ENCODE measurements around the gene SLX9. TPM values are rescaled to one million over a fixed set of nuclear protein-coding genes. Genes with fewer than 3 reads are reported as not detected.

SLX9 gene
- total RNA-seq, 1 experiment from 2014 or later, result 77.2 TPM

- TF ChIP-seq NR1H2 (CRISPR knock-in tag; IDR thresholded peaks at IDR 0.05) (no peak), ZNF219 (CRISPR knock-in tag; IDR thresholded peaks at IDR 0.05; ENCODE audit: borderline replicate concordance) (no peak), CDX4 (CRISPR knock-in tag; IDR thresholded peaks at IDR 0.05; ENCODE audit: borderline replicate concordance) (no peak), FOXP1 (CRISPR knock-in tag; IDR thresholded peaks at IDR 0.05; ENCODE audit: borderline replicate concordance) (peak; percentile 87; the same call in 1 of the 2 replicates), ATF6 (CRISPR knock-in tag; IDR thresholded peaks at IDR 0.05) (no peak), MLX (CRISPR knock-in tag; IDR thresholded peaks at IDR 0.05) (no peak), NFATC4 (CRISPR knock-in tag; IDR thresholded peaks at IDR 0.05) (peak; percentile 57; the same call in 1 of the 2 replicates), EMX1 (CRISPR knock-in tag; IDR thresholded peaks at IDR 0.05) (0 out of 2 replicates have a peak, but pooled peaks have one; percentile 47), PRRX2 (CRISPR knock-in tag; IDR thresholded peaks at IDR 0.05) (no peak), ZNF281 (CRISPR knock-in tag; IDR thresholded peaks at IDR 0.05) (no peak), JAZF1 (CRISPR knock-in tag; IDR thresholded peaks at IDR 0.05) (no peak), ZMAT4 (CRISPR knock-in tag; IDR thresholded peaks at IDR 0.05) (no peak), ETV6 (CRISPR knock-in tag; IDR thresholded peaks at IDR 0.05) (peak; percentile 97), OVOL2 (CRISPR knock-in tag; IDR thresholded peaks at IDR 0.05; ENCODE audit: borderline replicate concordance) (no peak), ARID4B (CRISPR knock-in tag; IDR thresholded peaks at IDR 0.05; ENCODE audit: borderline replicate concordance) (peak; percentile 81; the same call in 1 of the 2 replicates), ZNF671 (CRISPR knock-in tag; IDR thresholded peaks at IDR 0.05) (no peak), NR2C2 (CRISPR knock-in tag; IDR thresholded peaks at IDR 0.05) (no peak), SOX15 (CRISPR knock-in tag; IDR thresholded peaks at IDR 0.05) (no peak), ZBTB21 (CRISPR knock-in tag; IDR thresholded peaks at IDR 0.05; ENCODE audit: borderline replicate concordance) (no peak), ZSCAN18 (CRISPR knock-in tag; IDR thresholded peaks at IDR 0.05) (no peak), SMAD3 (CRISPR knock-in tag; IDR thresholded peaks at IDR 0.05; ENCODE audit: borderline replicate concordance) (peak; percentile 72; the same call in 1 of the 2 replicates), AR (CRISPR knock-in tag; IDR thresholded peaks at IDR 0.05) (no peak), ATF3 (CRISPR knock-in tag; conservative IDR thresholded peaks at IDR 0.05) (no peak), SMAD4 (CRISPR knock-in tag; IDR thresholded peaks at IDR 0.05) (no peak; the same call in 1 of the 2 replicates)
These were observed at the start of gene SLX9 (continued) for GRCh38 chr21:44939532-44940115.
